GM19397 (cell line): ENCODE data around the gene ST3GAL3.

Source experiments
- ATAC-seq: cut with Tn5 transposase; IDR thresholded peaks from one replicate; pipeline ENCODE4 v1.9.1; 2021; ENCODE audit warnings: mild to moderate bottlenecking, moderate library complexity; ENCODE audit not compliant: unreplicated experiment

ST3GAL3 gene

GRCh38 chr1:43904660-43905551 is 197.6 kb downstream of the ST3GAL3 start:
- ATAC-seq, result no peak

DNA sequence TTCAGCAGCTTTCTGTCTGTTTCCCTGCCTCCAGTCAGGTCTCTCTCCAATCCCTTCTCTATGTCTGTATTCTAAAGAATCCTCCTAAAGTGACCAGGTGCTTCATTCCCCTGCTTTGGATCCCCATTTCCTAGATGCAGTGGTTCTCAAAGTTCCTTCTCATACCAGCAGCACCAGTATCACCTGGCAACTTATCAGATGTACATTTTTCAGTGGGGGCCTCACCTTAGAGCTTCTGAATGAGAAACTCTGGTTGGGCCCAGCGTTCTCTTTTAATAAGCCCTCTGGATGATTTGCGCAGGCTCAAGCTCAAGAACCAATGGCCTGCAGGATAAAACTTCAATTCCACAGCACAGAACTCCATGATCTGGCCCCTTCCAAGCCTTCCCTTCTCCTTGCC is 200.9 kb downstream of the ST3GAL3 start:
- no peak for ATAC-seq

DNA sequence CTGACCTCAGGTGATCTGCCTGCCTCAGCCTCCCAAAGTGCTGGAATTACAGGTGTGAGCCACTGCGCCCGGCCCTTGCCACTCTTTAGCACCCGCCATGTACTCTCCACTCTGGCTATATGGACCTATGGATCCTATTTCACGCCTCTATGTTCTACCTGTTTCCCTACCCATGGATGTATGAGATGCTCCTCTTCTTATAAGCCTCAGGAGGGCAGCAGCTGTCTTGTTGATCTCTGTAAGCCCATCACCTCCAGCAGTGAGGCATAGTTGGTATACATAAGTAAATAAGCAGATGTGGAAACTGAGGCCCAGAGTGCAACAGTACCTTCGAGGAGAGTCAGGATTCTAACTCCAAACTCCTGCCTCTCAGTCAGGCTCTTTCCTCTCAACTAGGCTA is 201.5 kb downstream of the ST3GAL3 start:
- ATAC-seq, result no peak

- ATAC-seq, result no peak
Measured at GRCh38 chr1:43910343-43910742, 203.0 kb downstream of the ST3GAL3 start.

DNA sequence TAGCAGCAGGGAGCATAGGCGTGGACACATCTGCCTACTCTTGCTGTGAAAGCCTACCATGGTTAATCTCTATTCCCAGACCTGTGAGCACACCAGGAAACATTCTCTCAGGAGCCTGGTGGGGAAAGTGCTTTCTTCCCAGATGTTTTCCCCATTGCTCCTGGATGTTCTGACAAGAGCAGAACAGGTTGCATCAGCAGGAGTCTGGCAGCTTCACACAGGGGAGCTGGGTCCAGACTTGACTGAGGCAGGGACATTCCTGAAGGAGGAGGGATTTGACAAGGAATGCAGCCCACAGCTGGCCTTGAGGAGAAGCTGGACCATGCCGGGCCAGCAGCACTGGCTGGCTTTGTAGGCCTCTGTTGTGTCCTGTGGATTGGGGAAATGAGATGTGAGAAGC is 205.3 kb downstream of the ST3GAL3 start:
- no peak for ATAC-seq

DNA sequence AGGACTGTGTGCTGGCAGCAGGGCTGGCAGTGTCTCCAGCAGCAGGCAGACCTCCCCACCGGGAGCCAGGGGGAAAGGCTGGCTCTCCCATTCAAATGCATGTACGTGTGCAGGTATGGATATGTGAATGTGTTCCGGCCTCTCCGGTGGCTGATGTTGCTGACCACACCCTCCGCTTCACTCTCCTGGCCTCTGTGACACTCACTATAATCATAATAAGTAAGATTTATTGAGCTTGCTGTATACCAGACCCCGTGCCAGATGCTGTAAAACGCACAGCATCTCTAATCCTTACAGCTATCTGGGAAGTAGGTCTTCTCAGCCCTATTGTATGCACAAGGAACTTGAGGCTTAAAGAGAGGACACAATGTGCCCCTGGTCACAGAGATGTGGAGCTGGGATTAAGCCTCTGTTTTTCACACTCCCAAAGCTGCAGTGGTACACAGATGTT is 205.7 kb downstream of the ST3GAL3 start:
- ATAC-seq, result no peak

DNA sequence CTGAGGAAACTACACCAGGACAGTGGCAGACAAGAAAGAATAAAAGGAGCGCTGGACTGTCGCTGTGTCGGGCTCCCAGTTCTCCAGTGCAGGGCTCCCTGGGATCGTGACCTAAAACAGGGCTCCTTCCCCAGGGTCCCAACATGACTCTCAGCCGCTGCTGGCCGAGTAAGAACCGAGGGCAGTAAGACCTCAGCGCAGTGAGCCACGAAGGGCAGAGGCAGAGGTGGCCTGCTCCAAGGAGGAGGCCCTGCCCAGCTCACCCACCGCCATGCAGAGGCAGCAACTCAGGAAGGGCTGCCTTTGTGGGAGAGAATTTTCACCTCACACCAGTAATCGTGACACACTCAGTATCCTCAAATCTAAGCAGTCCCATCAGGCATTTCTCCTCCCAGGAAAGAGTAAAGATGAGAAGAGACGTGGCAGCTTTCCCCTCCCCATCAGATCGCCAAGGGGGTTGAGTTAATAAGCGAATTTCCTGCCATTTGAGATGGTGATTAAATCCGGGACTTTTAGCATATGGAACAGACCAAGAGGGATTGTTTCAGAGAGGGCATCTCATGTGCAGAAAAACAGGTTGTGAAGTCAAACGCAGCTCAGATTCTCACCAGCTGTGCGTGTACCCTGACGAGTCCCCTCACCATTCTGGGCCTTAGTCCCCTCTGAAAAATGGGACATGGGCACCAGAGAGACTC is 206.5 kb downstream of the ST3GAL3 start:
- ATAC-seq, result no peak

DNA sequence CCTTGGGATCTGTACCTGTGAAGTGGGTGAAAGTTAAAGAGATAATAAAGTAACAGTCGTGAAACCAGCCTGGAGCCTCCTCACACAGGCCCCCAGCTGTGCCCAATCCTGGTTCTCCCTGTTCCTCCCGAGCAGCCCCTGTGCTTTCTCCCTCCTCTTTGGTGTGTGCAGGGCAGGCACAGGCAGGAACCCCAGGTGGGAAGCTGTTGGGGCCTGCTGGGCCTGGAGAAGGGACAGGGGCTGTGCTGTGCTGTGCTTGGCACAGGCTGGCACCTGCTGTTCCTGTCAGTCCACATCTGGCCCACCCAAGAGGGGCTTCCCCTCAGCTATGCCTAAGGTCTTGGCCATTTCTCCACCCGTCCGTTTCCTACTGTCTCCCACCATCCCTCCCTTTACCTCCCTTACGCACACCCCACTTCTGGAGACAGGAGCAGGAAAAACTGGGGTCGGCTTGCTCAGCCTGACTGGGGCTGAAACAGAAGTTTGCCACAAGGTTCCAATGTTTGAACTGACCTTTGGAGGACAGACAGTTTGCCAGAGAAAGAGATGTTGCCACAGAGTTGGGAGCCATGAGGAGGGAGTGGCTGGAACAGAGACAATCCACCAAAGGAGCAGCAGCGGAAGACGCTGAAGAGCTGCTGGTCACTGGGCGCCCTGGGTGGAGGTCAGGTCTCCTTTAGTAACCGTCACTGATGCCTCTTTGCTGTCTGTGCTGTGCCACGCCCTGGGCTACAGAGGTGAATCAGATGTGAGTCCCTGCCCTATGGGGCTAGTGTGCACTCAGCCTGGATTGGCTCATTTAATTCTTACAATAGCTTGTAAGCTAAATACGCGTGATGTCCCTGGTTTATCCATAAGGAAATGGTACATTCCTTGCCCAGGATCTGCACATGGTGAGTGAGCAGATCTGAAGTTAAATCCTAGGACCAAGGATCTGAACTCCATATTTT is 207.5 kb downstream of the ST3GAL3 start:
- no peak for ATAC-seq

GRCh38 chr1:43919906-43920305 is 212.6 kb downstream of the ST3GAL3 start:
- ATAC-seq, result no peak

GRCh38 chr1:43921022-43921421 is 213.7 kb downstream of the ST3GAL3 start:
- no peak for ATAC-seq

DNA sequence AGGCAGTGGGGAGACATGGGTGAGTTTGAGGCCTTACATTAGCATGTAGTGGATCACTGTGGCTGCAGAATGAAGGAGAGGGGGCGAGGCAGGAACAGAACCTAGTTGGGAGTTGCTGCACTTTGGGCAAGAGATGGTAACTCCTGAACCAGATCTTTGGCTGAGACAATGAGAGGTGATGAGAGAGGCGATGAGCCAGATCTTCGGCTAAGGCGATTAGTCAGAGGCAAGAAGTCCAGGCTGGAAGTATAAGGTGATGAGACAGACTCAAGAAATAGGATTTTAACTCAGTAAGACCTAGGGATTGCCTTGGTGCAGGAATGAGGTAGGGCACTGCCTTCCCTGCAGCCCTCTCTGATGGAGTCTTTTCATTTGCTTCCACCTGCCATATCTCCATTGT is 217.2 kb downstream of the ST3GAL3 start:
- ATAC-seq, result no peak

DNA sequence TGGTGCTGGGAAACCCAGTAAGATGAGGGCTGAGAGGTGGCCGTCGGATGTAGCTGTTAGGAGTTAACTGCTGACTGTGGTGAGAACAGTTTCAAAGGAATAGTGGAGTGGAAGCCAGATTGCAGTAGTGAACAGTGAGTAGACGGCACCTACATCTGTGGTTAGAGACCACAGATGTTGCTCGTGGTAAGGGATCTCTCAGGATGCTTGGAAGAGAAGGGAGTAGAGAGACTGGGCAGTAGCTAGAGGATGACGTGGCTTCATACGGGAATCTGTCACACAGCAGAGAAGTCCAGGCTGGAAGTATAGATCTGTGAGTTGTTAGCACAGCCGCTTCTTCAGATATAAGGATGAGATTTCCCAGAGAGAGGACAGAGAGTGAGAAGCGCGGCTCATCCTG is 218.5 kb downstream of the ST3GAL3 start:
- ATAC-seq, result no peak

GRCh38 chr1:43930168-43930948 is 223.0 kb downstream of the ST3GAL3 start:
- no peak for ATAC-seq

DNA sequence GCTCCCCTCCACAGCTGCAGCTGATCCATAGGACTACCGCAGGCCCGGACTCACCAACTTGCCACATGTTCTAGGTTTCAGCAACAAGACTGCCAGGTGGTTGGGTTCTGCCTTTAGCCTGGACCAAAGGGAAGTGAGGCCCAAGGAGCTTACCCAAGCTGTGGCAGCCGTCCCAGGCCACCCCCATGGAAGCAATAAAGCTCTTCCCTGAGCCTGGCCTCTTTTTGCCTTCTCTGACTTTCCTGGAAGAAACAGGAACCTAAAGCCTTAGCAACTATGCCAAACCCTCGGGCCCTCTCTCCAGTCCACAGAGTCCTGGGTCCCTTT is 223.6 kb downstream of the ST3GAL3 start:
- no peak for ATAC-seq

- no peak for ATAC-seq
Measured at GRCh38 chr1:43931711-43932660, 224.7 kb downstream of the ST3GAL3 start.

GRCh38 chr1:43932786-43933385 is 225.6 kb downstream of the ST3GAL3 start:
- no peak for ATAC-seq

GRCh38 chr1:43933386-43934100 is 226.2 kb downstream of the ST3GAL3 start, which contains the start of gene ARTN:
Gene ARTN (plus strand): TSS chr1:43933801. CDS start chr1:43935657, 1,856 bp downstream.
- no peak for ATAC-seq
